GM10266 (cell line): ENCODE results near the gene TMC1.
"Not testable (repeated sequence)": the region's sequence is repeated elsewhere in the genome, so short reads cannot be mapped to it uniquely, and the experiment has no call there.

ENCODE experiments used
- DNase-seq: peaks from one replicate; pipeline ENCODE4 v3.0.0; 2012; ENCODE audit errors: extremely low spot score
- TF ChIP-seq, protein P1 (sequence below): IDR thresholded peaks from 2 replicates; pipeline ENCODE4 v1.5.1; 2012; ENCODE audit warnings: mild to moderate bottlenecking, low read depth; ENCODE audit not compliant: control insufficient read depth, insufficient read depth; ENCODE audit errors: missing control alignments

TMC1 gene

GRCh38 chr9:72855321-72855720 lies 333.9 kb downstream of the TMC1 start:
- TF ChIP-seq, protein P1, sequence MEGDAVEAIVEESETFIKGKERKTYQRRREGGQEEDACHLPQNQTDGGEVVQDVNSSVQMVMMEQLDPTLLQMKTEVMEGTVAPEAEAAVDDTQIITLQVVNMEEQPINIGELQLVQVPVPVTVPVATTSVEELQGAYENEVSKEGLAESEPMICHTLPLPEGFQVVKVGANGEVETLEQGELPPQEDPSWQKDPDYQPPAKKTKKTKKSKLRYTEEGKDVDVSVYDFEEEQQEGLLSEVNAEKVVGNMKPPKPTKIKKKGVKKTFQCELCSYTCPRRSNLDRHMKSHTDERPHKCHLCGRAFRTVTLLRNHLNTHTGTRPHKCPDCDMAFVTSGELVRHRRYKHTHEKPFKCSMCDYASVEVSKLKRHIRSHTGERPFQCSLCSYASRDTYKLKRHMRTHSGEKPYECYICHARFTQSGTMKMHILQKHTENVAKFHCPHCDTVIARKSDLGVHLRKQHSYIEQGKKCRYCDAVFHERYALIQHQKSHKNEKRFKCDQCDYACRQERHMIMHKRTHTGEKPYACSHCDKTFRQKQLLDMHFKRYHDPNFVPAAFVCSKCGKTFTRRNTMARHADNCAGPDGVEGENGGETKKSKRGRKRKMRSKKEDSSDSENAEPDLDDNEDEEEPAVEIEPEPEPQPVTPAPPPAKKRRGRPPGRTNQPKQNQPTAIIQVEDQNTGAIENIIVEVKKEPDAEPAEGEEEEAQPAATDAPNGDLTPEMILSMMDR = no peak

DNA sequence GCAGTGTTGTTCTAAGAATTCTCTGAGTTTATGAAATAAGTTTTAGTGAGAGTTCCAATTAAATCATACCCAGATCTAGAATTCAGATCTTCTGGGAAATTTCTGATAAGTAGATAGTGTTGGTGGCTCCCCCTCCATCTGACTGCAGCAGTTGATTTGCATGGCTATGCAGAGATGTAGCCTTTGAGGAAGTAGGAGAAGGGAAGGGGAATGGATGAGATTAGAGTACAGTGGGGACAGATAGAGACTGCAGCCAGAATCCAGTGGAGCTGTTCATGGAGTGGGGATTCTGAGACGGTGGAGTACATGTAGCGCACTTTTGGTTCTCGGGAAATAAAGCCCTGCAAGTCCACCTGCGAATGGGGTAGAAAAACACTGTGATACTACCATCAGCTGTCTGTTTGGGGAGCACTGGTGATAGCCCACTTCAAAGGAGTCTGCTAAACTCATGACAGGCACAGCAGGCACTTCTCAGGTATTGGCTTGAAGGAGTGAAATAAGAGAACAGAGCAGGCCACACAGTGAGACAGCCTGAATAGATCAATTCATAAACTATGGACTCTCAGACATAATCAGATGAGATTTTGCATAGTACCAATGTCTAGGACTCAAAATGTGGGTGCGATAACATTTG lies 334.6 kb downstream of the TMC1 start:
- DNase-seq = no peak
- TF ChIP-seq, protein P1 = no peak

More at GRCh38 chr9:72855321-72855720, 333.9 kb downstream of the TMC1 start:
- no peak for DNase-seq

GRCh38 chr9:72856972-72857623 lies 335.7 kb downstream of the TMC1 start:
- DNase-seq = peak; percentile 35
- TF ChIP-seq, protein P1 = peak; percentile 42

DNA sequence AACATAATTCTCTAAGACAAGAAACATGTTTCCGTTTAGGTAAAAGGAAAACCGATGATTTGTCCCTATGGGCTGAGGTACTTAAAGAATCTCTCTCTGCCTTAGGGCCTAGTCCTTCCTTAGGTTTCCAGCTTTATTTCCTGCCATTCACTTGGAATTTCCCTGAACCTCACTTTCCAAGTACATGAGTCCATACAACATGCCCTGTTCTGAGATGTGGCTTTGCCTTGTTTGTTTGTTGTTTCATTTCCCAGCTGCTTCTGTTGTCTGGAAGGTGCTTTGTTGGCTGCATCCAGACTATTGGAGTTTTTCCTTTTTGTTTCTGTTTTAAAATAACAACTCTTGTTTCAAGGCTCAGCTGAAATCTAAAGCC lies 336.2 kb downstream of the TMC1 start:
- DNase-seq = no peak
- TF ChIP-seq, protein P1 = no peak

DNA sequence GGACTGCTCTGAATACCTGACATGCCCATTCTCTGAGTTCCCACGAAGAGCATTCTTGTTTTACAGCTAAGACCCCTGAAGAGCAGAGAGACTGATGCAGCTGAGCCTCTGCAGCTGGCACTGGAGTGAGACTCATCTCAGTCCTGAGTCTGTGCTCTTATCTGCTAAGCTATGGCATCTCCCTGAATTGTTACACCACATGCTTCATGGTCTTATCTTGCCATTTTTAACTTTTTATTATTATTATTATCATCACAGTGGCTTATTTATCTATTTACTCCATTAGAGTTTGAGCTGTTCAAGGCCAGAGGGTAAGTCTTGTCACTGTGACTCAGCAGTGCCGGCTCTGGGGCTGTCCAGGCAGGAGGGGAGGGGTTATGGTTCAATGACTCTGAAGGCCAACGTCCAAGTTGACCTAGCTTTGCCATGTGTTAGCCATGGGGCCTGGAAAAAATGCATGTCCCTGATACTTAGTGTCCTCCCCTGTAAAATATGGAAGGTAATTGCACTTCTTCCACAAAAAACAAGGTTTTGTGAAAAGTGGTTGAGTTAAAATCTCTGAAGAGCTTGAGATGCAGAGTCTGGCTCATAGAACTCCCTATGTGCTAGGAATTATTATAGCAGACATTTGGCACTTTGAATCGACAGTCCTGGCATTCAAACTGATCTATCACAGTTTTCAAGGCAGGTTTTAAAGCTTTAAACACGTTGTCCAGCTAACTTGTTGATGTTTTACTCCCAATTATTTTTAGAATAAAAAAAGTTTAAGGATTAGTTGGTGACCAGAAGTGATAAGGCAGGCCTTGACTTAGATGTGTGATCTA lies 336.9 kb downstream of the TMC1 start:
- TF ChIP-seq, protein P1 = no peak

GRCh38 chr9:72862788-72863187 lies 341.4 kb downstream of the TMC1 start:
- DNase-seq = not testable (repeated sequence)

More for the DNA sequence above, 336.9 kb downstream of the TMC1 start:
- no peak for DNase-seq

DNA sequence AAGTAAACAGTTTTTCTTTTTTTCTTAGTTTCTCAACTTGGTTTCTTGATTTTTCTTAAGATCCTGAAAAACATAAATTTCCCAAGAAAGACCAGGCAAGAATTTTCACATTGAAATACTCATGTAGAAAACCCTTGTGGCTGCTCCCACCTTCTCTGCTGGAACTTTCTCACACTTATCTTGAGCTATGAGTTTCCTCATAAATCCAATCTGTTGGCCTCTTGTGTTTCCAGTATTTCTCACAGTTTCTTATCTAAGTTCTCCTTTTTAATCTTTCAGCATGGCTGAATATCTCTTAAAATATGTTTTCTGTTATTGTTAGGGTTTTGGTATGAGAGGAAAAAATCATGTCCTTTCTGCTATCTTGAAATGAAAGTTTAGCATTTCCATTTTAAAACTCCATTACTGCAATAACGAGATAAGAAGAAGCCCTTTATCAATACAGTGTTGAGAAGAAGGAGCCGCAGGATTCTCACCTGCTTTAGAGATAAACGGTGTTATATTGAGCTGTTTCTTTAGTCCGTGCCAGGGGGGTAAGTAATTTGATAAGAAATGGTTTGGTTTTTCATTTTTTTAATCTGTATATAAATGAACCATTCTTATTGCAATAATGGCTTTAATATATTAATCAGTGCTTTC lies 342.2 kb downstream of the TMC1 start:
- DNase-seq = no peak
- TF ChIP-seq, protein P1 = no peak
